K562 (cell line): ENCODE data around the gene TRMT112. TPM values are rescaled to one million over a fixed set of nuclear protein-coding genes. Genes with fewer than 3 reads are reported as not detected.
A peak's percentile ranks its signal among the peaks of the same experiment; 100 is the strongest.

Experiments used
- CBFA2T2 ChIP-seq: fragments of 450-650 bp; conservative IDR thresholded peaks from 2 replicates; pipeline ENCODE4 v1.6.1; 2017; ENCODE audit warnings: mild to moderate bottlenecking
- CEBPB ChIP-seq: fragments of 450-650 bp; IDR thresholded peaks from 2 replicates; pipeline ENCODE4 v1.6.1; 2016; ENCODE audit warnings: missing genetic modification characterization, missing compliant biosample characterization
- DPF2 ChIP-seq: fragments of 450-650 bp; IDR thresholded peaks from 2 replicates; pipeline ENCODE4 v1.6.1; 2016
- ETS1 ChIP-seq: conservative IDR thresholded peaks from 2 replicates; pipeline ENCODE4 v1.6.1; 2011; ENCODE audit warnings: low read depth, mild to moderate bottlenecking, low read length; ENCODE audit not compliant: control insufficient read depth
- FOXP4 ChIP-seq: sonication (generic); formaldehyde crosslinking; IDR thresholded peaks from 2 replicates; pipeline ENCODE4 v1.8.0; 2022; ENCODE audit warnings: mild to moderate bottlenecking, missing genetic modification reagents, borderline replicate concordance
- GATAD2A ChIP-seq: fragments of 450-650 bp; IDR thresholded peaks from 2 replicates; pipeline ENCODE4 v1.6.1; 2017
- KDM1A ChIP-seq, 2 experiments: fragments of 450-650 bp; IDR thresholded peaks; 2 replicates each; pipeline ENCODE4 v1.6.1; 2016; ENCODE audit warnings: mild to moderate bottlenecking in 2 of 2
- KDM2B ChIP-seq: fragments of 250-450 bp; sonication (Bioruptor Pico); IDR thresholded peaks from 2 replicates; pipeline ENCODE4 v1.8.0; 2021; ENCODE audit warnings: mild to moderate bottlenecking, moderate library complexity
- MEF2D ChIP-seq: conservative IDR thresholded peaks from 2 replicates; pipeline ENCODE4 v1.6.1; 2016; ENCODE audit warnings: low read depth, missing genetic modification characterization, missing compliant biosample characterization
- MYC ChIP-seq, 2 experiments: fragments of 250-450 bp in 1 of 2; sonication (Bioruptor Pico) in 1 of 2; IDR thresholded peaks; 2 replicates each; pipeline versions ENCODE4 v1.5.1 to v1.6.1; 2012 to 2021; ENCODE audit warnings: low read depth in 2 of 2, borderline replicate concordance in 1 of 2, improper control_type of control experiment in 1 of 2, low read length in 1 of 2, mild to moderate bottlenecking in 1 of 2, moderate library complexity in 1 of 2
- NCOR1 ChIP-seq: fragments of 450-650 bp; IDR thresholded peaks from 2 replicates; pipeline ENCODE4 v1.6.1; 2016; ENCODE audit warnings: mild to moderate bottlenecking, moderate library complexity
- NFIC ChIP-seq: fragments of 450-650 bp; IDR thresholded peaks from 2 replicates; pipeline ENCODE4 v1.6.1; 2017; ENCODE audit warnings: mild to moderate bottlenecking, inconsistent platforms
- POLR2AphosphoS5 ChIP-seq: IDR thresholded peaks from 2 replicates; pipeline ENCODE4 v1.6.1; 2011; ENCODE audit warnings: mild to moderate bottlenecking, low read depth, low read length, moderate library complexity; ENCODE audit not compliant: control insufficient read depth, insufficient read depth
- RAD51 ChIP-seq: fragments of 450-650 bp; IDR thresholded peaks from 2 replicates; pipeline ENCODE4 v1.7.1; 2016; ENCODE audit warnings: low read depth, mild to moderate bottlenecking, borderline replicate concordance
- TRIM24 ChIP-seq, 2 experiments: fragments of 450-650 bp; IDR thresholded peaks; 2 replicates each; pipeline ENCODE4 v1.6.1; 2016
- ZC3H8 ChIP-seq: fragments of 450-650 bp; IDR thresholded peaks from 2 replicates; pipeline ENCODE4 v1.6.1; 2017
- ZNF3 ChIP-seq: fragments of 250-450 bp; sonication (Bioruptor Pico); IDR thresholded peaks from 2 replicates; pipeline ENCODE4 v1.5.0; 2021; ENCODE audit warnings: mild to moderate bottlenecking, moderate library complexity
- ZNF695 ChIP-seq: fragments of 450-650 bp; formaldehyde crosslinking; IDR thresholded peaks from 2 replicates; pipeline ENCODE4 v1.4.0; 2020; ENCODE audit warnings: mild to moderate bottlenecking, moderate library complexity
- ZNF77 ChIP-seq: fragments of 250-450 bp; sonication (Bioruptor Pico); IDR thresholded peaks from 2 replicates; pipeline ENCODE4 v1.5.0; 2020
- polyA plus RNA-seq, 8 experiments: library from polyadenylated mRNA; depleted of rRNA in 4 of 8; stranded (reverse) in 5 of 8; unstranded in 3 of 8; fragments of >200 nt; fragmentation: Nextera tagmentation in 2 of 8; fragmentation: Illumina TruSeq in 1 of 8; extraction: Ambion mirVana in 2 of 8; extraction: Trizol in 1 of 8; gene quantifications; 2 replicates each; pipeline versions ENCODE4 v1.2.1 to v1.2.3, GENCODE V29; 2011 to 2014; ENCODE audit warnings: inconsistent platforms in 1 of 8, missing spikeins in 1 of 8
- total RNA-seq, 7 experiments: library from RNA; depleted of rRNA in 6 of 7; stranded (reverse); fragments of >200 nt in 6 of 7; fragmentation: Illumina TruSeq in 2 of 7; extraction: Trizol in 2 of 7; gene quantifications; 2 replicates each; pipeline versions ENCODE4 v1.2.1 to v1.2.3, GENCODE V29; 2011 to 2021; ENCODE audit warnings: low replicate concordance in 1 of 7
- TF ChIP-seq, protein P1 (sequence below): fragments of 450-650 bp; IDR thresholded peaks from 2 replicates; pipeline ENCODE4 v1.6.1; 2016
- TF ChIP-seq, protein P2 (sequence below): fragments of 450-650 bp; IDR thresholded peaks from 2 replicates; pipeline ENCODE4 v1.6.1; 2016; ENCODE audit warnings: antibody characterized with exemption
- TF ChIP-seq, protein P3 (sequence below): sonication (generic); formaldehyde crosslinking; IDR thresholded peaks from 2 replicates; pipeline ENCODE4 v1.8.0; 2022; ENCODE audit warnings: mild to moderate bottlenecking, missing genetic modification reagents
- TF ChIP-seq, protein P4 (sequence below): fragments of 450-650 bp; IDR thresholded peaks from 2 replicates; pipeline ENCODE4 v1.6.1; 2014; ENCODE audit warnings: low read depth, mild to moderate bottlenecking, moderate library complexity, borderline replicate concordance

TRMT112 gene
- total and polyA plus RNA-seq, 9 of the 15 experiments (the other 6 are each of a cell fraction or from before 2014, with no cell fraction given), result 162 to 444 (median 300) TPM

DNA sequence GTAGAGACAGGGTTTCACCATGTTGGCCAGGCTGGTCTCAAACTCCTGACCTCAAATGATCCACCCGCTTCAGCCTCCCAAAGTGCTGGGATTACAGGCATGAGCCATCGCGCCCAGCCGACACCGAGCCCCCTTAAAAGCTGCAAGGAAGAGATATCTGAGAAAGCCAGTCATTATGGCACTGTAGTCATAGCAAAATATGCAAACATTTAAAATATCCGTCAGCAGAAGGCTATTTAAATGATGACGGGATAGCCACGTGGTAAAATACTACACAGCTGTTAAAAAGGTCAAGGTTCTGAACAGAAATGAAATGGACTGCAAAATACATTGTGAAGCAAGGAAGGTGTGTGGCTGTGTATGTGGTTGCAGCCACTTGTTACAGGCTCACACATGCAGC lies 16.2 kb upstream of the TRMT112 start (continued):
- TF ChIP-seq, protein P1, sequence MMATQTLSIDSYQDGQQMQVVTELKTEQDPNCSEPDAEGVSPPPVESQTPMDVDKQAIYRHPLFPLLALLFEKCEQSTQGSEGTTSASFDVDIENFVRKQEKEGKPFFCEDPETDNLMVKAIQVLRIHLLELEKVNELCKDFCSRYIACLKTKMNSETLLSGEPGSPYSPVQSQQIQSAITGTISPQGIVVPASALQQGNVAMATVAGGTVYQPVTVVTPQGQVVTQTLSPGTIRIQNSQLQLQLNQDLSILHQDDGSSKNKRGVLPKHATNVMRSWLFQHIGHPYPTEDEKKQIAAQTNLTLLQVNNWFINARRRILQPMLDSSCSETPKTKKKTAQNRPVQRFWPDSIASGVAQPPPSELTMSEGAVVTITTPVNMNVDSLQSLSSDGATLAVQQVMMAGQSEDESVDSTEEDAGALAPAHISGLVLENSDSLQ, result no peak
- TF ChIP-seq CBFA2T2 (peak; percentile 73), ETS1 (no peak), POLR2AphosphoS5 (no peak), NCOR1 (peak; percentile 70), ZNF3 (CRISPR knock-in tag) (no peak), ZC3H8 (no peak), TRIM24 (IDR thresholded peaks at IDR 0.05) (peak; percentile 18 to 63; a peak in 2 of 4 replicates), KDM2B (CRISPR knock-in tag) (no peak), ZNF77 (CRISPR knock-in tag) (no peak), NFIC (0 out of 2 replicates have a peak, but pooled peaks have one; percentile 9), MYC (IDR thresholded peaks at IDR 0.05; ENCODE audit: low read depth, low read length) (0 out of 2 replicates have a peak, but pooled peaks have one; percentile 14), MYC (CRISPR knock-in tag; IDR thresholded peaks at IDR 0.05; ENCODE audit: borderline replicate concordance, low read depth) (no peak), RAD51 (peak; percentile 10; the same call in 1 of the 2 replicates), GATAD2A (no peak), ZNF695 (CRISPR knock-in tag) (no peak), CEBPB (tag) (no peak), DPF2 (peak; percentile 65), KDM1A (IDR thresholded peaks at IDR 0.05) (peak in 1 of 2 experiments; percentile 68; a peak in 1 of 4 replicates), MEF2D (tag) (no peak), FOXP4 (CRISPR knock-in tag) (no peak)
- TF ChIP-seq, protein P2, sequence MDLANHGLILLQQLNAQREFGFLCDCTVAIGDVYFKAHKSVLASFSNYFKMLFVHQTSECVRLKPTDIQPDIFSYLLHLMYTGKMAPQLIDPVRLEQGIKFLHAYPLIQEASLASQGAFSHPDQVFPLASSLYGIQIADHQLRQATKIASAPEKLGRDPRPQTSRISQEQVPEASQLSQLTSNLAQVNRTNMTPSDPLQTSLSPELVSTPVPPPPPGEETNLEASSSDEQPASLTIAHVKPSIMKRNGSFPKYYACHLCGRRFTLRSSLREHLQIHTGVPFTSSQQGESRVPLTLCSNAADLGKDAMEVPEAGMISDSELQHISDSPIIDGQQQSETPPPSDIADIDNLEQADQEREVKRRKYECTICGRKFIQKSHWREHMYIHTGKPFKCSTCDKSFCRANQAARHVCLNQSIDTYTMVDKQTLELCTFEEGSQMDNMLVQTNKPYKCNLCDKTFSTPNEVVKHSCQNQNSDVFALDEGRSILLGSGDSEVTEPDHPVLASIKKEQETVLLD, result no peak; the same call in 1 of the 2 replicates
- TF ChIP-seq, protein P3, sequence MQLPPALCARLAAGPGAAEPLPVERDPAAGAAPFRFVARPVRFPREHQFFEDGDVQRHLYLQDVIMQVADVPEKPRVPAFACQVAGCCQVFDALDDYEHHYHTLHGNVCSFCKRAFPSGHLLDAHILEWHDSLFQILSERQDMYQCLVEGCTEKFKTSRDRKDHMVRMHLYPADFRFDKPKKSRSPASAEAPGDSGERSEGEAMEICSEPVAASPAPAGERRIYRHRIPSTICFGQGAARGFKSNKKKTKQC (CRISPR knock-in tag), result no peak
- TF ChIP-seq, protein P4, sequence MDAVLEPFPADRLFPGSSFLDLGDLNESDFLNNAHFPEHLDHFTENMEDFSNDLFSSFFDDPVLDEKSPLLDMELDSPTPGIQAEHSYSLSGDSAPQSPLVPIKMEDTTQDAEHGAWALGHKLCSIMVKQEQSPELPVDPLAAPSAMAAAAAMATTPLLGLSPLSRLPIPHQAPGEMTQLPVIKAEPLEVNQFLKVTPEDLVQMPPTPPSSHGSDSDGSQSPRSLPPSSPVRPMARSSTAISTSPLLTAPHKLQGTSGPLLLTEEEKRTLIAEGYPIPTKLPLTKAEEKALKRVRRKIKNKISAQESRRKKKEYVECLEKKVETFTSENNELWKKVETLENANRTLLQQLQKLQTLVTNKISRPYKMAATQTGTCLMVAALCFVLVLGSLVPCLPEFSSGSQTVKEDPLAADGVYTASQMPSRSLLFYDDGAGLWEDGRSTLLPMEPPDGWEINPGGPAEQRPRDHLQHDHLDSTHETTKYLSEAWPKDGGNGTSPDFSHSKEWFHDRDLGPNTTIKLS, result no peak; the same call in 1 of the 2 replicates
